NCI-H1436 treated with DMSO at 0.1 percent for 48 hours (cell line): Measurements from ENCODE around the gene HYAL3.
"Not testable (repeated sequence)": the region's sequence is repeated elsewhere in the genome, so short reads cannot be mapped to it uniquely, and the experiment has no call there.

ENCODE experiments used
- DNase-seq: peaks from one replicate; lab custom pipeline; 2025; lab: John Stamatoyannopoulos, UW

Gene HYAL3

GRCh38 chr3:50256978-50257890, 42.0 kb downstream of the HYAL3 start:
- no peak for DNase-seq

GRCh38 chr3:50255251-50255615, 44.0 kb downstream of the HYAL3 start:
- no peak for DNase-seq

GRCh38 chr3:50254577-50255250, 44.5 kb downstream of the HYAL3 start:
- no peak for DNase-seq

- no peak for DNase-seq
These were observed 48.0 kb downstream of the HYAL3 start for GRCh38 chr3:50251220-50251619.

- DNase-seq = no peak
These were observed 48.7 kb downstream of the HYAL3 start for GRCh38 chr3:50250514-50250913.

- no peak for DNase-seq
These were observed 49.7 kb downstream of the HYAL3 start for GRCh38 chr3:50249457-50249856.

- no peak for DNase-seq
These were observed 50.8 kb downstream of the HYAL3 start for GRCh38 chr3:50248387-50248786.

- no peak for DNase-seq
These were observed 52.7 kb downstream of the HYAL3 start for GRCh38 chr3:50246517-50246954.

GRCh38 chr3:50245831-50246516, 53.2 kb downstream of the HYAL3 start:
- DNase-seq = no peak

- no peak for DNase-seq
These were observed 53.9 kb downstream of the HYAL3 start for GRCh38 chr3:50245251-50245745.

GRCh38 chr3:50244813-50245212, 54.4 kb downstream of the HYAL3 start:
- DNase-seq = not testable (repeated sequence)

- DNase-seq = no peak
These were observed 55.7 kb downstream of the HYAL3 start for GRCh38 chr3:50243543-50243895.

- no peak for DNase-seq
These were observed 56.2 kb downstream of the HYAL3 start for GRCh38 chr3:50242851-50243542.
